Activated CD8-positive, alpha-beta memory T cell treated with anti-CD3 and anti-CD28 coated beads, Interleukin-2, amount 50 U/mL, for 1 hour (primary cell): Measurements from ENCODE around the gene NR2C2AP.
"Not testable (repeated sequence)": the region's sequence is repeated elsewhere in the genome, so short reads cannot be mapped to it uniquely, and the experiment has no call there.

Experiments
- DNase-seq: peaks from one replicate; pipeline ENCODE4 v3.0.0-alpha.2; 2020; ENCODE audit errors: extremely low read depth

The NR2C2AP gene

DNA sequence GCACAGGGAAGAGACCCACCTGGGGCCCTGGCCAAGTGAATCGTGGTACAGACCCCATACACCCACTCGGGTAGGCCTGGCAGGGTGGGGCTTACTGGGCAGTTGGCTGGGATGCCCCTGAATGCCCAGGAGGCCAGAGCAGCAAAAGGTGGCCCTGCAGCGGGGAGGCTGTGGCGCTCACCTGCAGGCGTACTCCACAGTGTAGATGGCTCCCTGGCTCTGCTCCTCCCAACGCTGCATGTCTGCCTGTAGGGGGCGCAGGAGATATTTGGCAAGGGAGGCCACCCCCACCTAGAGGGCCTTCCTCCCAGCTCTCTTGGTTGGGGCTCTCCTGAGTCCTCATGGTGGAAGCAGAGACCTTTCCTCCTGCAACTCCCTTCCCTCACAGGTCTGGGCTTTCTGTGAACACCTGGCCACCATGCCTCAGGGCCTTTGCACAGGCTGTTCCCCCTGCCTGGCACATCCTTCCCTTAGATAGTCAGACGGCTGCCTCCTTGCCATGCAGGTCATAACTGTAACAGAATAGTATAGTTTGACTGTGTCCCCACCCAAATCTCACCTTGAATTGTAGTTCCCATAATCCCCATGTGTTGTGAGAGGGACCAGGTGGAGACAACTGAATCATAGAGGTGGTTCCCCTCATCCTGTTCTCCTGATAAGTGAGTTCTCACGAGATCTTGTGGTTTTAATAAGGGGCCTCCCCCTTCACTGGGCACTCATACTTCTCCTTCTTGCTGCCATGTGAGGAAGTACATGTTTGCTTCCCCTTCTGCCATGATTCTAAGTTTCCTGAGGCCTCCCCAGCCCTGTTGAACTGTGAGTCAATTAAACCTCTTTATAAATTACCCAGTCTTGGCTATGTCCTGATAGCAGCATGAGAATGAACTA is 17.1 kb downstream of the NR2C2AP start:
- DNase-seq = peak; percentile 32

DNA sequence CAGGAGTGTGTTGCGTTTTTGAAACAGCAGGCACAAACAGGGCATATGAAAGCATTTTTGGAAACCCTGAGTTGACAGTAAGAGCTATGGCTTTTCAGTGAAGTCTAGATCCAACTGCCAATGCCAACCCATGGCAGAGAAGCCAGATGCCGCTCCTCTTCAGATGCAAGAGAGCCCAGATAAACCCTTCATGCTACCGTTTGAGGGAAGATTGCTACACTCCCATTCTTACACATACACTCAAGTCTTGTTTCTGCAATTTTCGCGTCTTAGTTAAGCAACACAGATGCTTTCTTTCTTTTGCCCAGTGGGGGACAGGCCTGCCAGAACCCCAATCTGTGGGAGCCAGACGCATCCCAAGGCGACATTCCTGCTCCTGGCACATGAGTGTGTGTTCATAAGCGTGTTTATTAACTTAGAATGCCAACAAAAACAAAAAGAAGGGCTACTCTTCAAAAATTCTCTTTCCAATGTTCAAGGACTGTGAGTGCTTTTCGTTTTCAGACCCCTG is 21.7 kb downstream of the NR2C2AP start:
- DNase-seq = no peak

GRCh38 chr19:19179548-19180441 is 23.4 kb downstream of the NR2C2AP start:
- no peak for DNase-seq

- DNase-seq = no peak
Observed at GRCh38 chr19:19176950-19177349, 26.3 kb downstream of the NR2C2AP start.

DNA sequence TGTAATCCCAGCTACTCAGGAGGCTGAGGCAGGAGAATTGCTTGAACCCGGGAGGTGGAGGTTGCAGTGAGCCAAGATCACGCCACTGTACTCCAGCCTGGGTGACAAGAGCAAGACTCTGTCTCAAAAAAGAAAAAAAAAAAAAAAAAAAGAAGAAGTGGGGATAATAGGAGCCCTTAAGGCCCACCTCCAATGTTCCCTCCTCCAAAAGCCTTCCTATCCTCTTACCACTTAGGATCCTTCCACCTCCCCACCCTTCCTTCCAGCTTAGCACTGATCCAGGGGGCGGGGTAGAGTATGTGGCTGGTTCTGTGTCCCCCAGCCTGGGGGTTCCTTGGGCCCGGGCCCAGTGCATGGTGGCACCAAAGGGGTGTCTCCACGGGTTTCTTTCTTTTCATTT is 30.0 kb downstream of the NR2C2AP start:
- DNase-seq = not testable (repeated sequence)

DNA sequence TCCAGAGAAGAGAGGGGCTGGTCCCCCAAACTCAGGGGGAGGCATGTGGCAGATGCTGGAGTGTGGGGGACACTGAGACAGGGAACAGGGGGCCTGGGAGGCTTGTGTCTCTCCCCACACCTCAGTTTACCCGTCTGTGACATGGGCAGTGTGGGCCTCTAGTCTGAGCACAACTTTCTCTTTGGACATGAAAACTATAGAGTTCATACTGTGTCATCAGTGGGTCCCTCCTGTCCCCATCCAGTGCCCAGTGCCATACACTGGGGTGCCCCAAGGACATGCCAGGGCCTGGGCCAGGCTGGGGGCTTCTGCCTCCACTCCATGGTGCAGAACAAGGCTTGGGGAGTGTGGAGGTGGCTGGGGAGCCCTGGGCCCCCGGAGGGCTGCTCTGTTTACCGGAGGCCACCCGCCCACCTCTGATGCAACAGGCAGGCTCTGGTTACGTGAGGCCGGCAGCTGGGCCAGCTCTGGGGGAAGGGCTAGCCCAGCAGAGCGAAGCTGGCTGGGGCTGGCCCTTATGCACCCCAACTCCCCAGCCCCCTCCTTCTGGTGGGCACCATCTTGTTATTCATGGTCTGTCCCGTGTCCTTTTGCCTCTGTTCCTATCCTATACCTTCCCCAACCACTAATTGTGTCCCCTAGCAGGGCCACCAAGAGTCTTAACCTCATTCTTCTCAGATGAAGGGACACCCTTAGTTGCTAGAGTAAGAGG is 31.2 kb downstream of the NR2C2AP start:
- no peak for DNase-seq

- no peak for DNase-seq
Observed at GRCh38 chr19:19170873-19171672, 32.1 kb downstream of the NR2C2AP start.

GRCh38 chr19:19170053-19170872 is 33.0 kb downstream of the NR2C2AP start, which contains the start of gene MEF2B:
Gene MEF2B, minus strand, starts transcription at chr19:19170263. Its CDS starts 19,528 bp downstream, at chr19:19150735.
- DNase-seq = no peak

DNA sequence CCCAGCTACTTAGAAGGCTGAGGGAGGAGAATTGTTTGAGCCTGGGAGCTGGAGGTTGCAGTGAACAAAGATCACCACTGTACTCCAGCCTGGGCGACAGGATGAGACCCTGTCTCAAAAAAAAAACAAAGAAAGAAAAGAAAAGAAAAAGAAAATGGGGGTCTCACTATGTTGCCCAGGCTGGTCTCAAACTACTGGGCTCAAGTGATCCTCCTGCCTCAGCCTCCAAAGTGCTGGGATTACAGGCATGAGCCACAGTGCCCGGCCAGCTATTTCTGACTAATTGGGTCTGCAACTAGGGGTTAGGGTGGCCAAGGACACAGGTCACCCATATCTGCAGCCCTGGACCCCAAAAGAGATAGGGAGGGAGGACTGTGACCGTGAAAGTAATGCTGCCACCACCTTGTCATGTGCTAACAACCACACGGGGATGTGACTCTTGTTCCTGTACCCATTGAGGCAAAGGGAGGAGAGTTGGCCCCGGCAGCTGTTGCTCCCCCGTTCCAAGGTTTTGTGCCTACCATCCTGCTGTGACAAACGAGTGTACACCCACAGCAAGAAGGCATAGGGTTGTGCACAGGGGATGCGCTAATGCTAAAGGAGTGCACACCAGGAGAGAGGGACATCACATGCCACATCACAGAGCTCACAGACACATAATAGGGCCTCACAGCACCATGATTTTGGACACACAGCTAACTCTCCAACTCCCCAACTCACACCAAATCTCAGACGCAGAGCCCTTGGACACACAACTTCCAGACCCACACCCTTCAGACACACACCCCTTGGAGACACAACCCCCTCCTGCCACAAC is 33.8 kb downstream of the NR2C2AP start:
- no peak for DNase-seq

GRCh38 chr19:19167612-19168011 is 35.6 kb downstream of the NR2C2AP start:
- DNase-seq = no peak

DNA sequence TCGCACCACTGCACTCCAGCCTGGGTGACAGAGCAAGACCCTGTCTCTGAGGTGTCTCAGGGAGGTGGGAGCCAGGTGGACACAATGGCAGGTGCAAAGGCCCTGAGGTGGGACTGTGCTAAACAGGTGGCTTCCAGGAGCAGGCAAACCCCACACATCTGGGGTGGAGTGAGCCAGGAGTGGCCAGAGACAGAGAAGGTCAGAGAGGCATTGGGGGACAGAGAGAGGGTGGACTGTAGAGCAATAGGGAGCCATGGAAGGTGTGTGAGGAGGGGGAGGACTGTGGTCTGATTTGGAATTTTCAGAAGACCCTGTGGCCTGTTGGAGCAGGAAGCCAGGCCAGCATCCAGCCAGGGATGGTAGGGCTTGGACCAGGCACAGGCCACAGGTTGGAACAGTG is 37.8 kb downstream of the NR2C2AP start:
- no peak for DNase-seq

DNA sequence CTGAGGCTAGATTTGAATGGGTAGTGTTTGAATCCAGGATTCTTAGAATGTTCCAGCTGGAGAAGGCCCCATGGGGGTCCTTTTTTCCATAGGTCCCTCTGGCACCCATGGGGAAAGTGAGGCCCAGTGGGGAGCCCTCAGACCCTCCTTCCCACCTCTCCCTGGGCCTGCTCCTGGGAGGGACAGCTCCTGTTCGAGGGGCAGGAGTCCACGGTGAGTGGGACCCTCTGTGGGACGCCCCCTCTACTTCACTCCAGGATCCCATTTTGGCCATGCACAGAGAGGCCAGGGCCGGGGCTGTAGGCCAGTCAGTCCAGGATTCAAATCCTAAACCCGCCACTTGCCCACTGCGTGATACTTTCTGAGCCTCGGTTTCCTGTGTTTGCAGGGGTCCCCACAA is 40.7 kb downstream of the NR2C2AP start:
- DNase-seq = no peak

- DNase-seq = no peak
Observed at GRCh38 chr19:19160461-19161035, 42.7 kb downstream of the NR2C2AP start.

DNA sequence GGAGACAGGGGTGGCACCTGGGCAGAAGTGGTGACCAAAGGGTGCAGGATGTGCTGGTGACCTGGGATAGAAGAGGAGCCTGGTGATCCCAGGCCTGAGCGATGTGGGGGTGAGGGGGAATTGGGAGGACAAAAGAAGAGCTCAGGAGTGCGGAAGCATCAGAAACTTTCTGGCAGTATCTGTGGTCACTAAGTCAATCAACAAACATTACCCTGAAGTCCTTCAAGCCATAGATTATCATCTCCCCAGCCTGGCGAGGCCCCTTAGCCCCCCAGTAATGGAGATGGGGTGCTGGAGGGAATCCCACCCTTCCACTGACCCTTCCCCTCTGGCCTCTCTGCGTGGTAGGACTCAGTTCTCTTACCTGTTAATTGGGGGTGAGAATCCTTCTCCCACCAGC is 43.7 kb downstream of the NR2C2AP start:
- DNase-seq = no peak

- no peak for DNase-seq
Observed at GRCh38 chr19:19157808-19158207, 45.4 kb downstream of the NR2C2AP start.

- no peak for DNase-seq
Observed at GRCh38 chr19:19155495-19156219, 47.6 kb downstream of the NR2C2AP start.

DNA sequence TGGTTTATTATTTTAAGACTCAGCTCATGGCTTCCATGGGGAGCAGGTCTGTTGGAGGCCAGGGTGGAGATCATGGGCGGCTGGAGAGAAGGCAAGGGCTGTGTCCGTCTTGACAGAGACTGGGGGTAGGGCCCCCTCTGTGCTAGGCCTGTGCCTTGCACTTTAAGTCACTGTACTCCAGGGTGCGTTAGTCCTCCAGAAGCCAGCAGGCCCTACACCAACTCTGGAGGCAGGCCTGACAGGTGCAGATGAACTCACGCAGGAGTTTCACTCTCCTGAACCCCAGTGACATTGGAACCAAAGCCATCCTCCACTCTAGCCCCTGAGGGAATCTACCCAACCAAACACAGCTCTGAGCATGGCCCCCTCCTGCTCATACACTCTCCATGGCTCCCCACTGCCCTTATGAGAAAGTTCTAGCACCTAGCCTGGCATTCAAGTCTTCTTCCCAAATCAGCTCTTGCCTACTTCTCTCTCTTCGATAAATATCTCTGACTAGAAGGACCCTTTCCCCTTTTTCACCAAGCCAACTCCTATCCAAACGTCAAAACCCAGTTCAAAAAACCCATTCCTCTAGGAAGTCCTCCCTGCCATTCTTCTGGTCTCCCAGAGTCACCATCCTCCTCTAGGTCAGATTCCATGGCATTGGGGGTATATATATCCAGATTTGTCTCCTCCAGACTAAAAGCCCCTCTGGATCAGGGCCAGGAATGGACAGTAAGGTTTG is 48.3 kb downstream of the NR2C2AP start:
- no peak for DNase-seq
